Measurements from ENCODE around the gene BBS9. TPM values are rescaled to one million over a fixed set of nuclear protein-coding genes. Genes with fewer than 3 reads are reported as not detected.

The BBS9 gene
- total and polyA plus RNA-seq, 9 of the 15 experiments (the other 6 are each of a cell fraction or from before 2014, with no cell fraction given) = 0.77 to 3.3 (median 2.4) TPM

DNA sequence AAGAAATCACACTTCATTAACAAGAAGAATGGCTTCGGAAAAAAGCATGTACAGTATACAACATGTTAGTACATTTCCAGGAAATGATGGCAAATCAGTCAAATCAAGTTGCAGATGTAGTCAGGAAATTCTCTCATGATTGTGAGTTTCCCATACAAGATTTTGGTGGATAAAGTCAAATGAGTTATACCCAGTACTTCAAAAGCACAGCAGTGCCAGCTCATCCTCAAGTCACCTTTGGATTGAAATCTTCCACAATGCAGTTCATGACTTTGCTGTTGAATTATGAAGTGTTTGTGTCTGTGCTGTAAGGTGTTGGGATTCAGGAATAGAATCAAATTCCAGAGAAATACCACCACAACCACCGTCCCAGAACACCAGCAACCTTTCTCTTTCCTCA is 474.7 kb downstream of the BBS9 start:
- no peaks in the 10 kb centered on the region for H3K79me2 ChIP-seq (ENCODE audit: control insufficient read depth, insufficient read depth, low read length)
- intact Hi-C loops (cut with micrococcal nuclease) (no loop called here), in situ Hi-C loops (cut with MboI) (no loop called here)
- no peak overlapping the region for H3K9ac ChIP-seq (ENCODE audit: insufficient read depth in 1 of 2, low read depth in 2 of 2, low read length in 2 of 2)
- DNase-seq (ENCODE audit: extremely low read depth in 1 of 4, low spot score in 3 of 4) = no peak
- ChIA-PET CTCF (ENCODE audit: low intra/inter-chr PET ratio) (no interaction called here), POLR2A (no interaction called here)
- H3K27ac ChIP-seq (ENCODE audit: extremely low read depth, low read depth, low read length) = no peak overlapping the region
- TF ChIP-seq POLR2AphosphoS5 (IDR thresholded peaks at IDR 0.05; ENCODE audit: control insufficient read depth, insufficient read depth, low read depth, low read length) (no peak), HINFP (tag; conservative IDR thresholded peaks at IDR 0.05; ENCODE audit: low read depth) (no peak), ATF2 (CRISPR knock-in tag; IDR thresholded peaks at IDR 0.05) (no peak), HMG20A (CRISPR knock-in tag; conservative IDR thresholded peaks at IDR 0.05) (no peak), MTA3 (IDR thresholded peaks at IDR 0.05; ENCODE audit: borderline replicate concordance) (no peak), SRSF1 (IDR thresholded peaks at IDR 0.05; ENCODE audit: low read depth, low read length) (no peak), TARDBP (IDR thresholded peaks at IDR 0.05) (no peak), CXXC5 (CRISPR knock-in tag; IDR thresholded peaks at IDR 0.05) (no peak), ZBTB12 (CRISPR knock-in tag; IDR thresholded peaks at IDR 0.05) (no peak), MCM7 (IDR thresholded peaks at IDR 0.05) (no peak), XRCC5 (IDR thresholded peaks at IDR 0.05; ENCODE audit: low read depth, low read length) (no peak), STAG1 (CRISPR knock-in tag; IDR thresholded peaks at IDR 0.05; ENCODE audit: borderline replicate concordance) (no peak), ZNF785 (CRISPR knock-in tag; IDR thresholded peaks at IDR 0.05) (no peak)
- TF ChIP-seq, protein P1, sequence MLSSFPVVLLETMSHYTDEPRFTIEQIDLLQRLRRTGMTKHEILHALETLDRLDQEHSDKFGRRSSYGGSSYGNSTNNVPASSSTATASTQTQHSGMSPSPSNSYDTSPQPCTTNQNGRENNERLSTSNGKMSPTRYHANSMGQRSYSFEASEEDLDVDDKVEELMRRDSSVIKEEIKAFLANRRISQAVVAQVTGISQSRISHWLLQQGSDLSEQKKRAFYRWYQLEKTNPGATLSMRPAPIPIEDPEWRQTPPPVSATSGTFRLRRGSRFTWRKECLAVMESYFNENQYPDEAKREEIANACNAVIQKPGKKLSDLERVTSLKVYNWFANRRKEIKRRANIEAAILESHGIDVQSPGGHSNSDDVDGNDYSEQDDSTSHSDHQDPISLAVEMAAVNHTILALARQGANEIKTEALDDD (IDR thresholded peaks at IDR 0.05) = no peak
- H3K9me3 ChIP-seq (replicated peaks; ENCODE audit: control insufficient read depth, insufficient read depth, low read depth, low read length) = no peaks in the 10 kb centered on the region
- no peak overlapping the region for H3K4me2 ChIP-seq (ENCODE audit: insufficient read depth, low read length)
- no peaks in the 10 kb centered on the region for H3K27me3 ChIP-seq (ENCODE audit: control insufficient read depth in 2 of 2, insufficient read depth in 2 of 2, low read length in 2 of 2)
- H4K20me1 ChIP-seq (replicated peaks; ENCODE audit: control insufficient read depth, insufficient read depth, low read length) = no peaks in the 10 kb centered on the region
- no peaks in the 10 kb centered on the region for H3K9me1 ChIP-seq (ENCODE audit: control insufficient read depth, insufficient read depth, low read length)
- H3K36me3 ChIP-seq (ENCODE audit: control insufficient read depth, insufficient read depth, low read length) = no peaks in the 10 kb centered on the region
- no peaks in the 10 kb centered on the region for H3K4me1 ChIP-seq (replicated peaks in 1 of 2; ENCODE audit: control insufficient read depth in 2 of 2, insufficient read depth in 2 of 2, low read length in 2 of 2)
- FAIRE-seq = no peak
- no peak for ATAC-seq
- H3K4me3 ChIP-seq = no peak overlapping the region
- no peak overlapping the region for H2AFZ ChIP-seq (ENCODE audit: low read depth, low read length)
- no TSS peak for BruUV-seq (replicated peaks)
- WGBS (ENCODE audit: insufficient coverage, low coverage, missing lambda C conversion rate) = 0% methylated on average over 1 of the region's 2 CpGs

Measured in K562 (cell line).